GM15510 (cell line): Measurements from ENCODE around the gene NALCN.

Source experiments
- POLR2A ChIP-seq: IDR thresholded peaks from 3 replicates; pipeline ENCODE4 v1.6.1; 2011; ENCODE audit warnings: borderline replicate concordance; ENCODE audit not compliant: insufficient read length; ENCODE audit errors: extremely low read depth

The NALCN gene

GRCh38 chr13:101127741-101128353, 288.5 kb downstream of the NALCN start:
- TF ChIP-seq POLR2A: no peak

- TF ChIP-seq POLR2A: no peak
These were observed 293.3 kb downstream of the NALCN start for GRCh38 chr13:101123028-101123427.

GRCh38 chr13:101121608-101122007, 294.7 kb downstream of the NALCN start:
- no peak for TF ChIP-seq POLR2A

- TF ChIP-seq POLR2A: no peak
These were observed 296.3 kb downstream of the NALCN start for GRCh38 chr13:101120007-101120406.

DNA sequence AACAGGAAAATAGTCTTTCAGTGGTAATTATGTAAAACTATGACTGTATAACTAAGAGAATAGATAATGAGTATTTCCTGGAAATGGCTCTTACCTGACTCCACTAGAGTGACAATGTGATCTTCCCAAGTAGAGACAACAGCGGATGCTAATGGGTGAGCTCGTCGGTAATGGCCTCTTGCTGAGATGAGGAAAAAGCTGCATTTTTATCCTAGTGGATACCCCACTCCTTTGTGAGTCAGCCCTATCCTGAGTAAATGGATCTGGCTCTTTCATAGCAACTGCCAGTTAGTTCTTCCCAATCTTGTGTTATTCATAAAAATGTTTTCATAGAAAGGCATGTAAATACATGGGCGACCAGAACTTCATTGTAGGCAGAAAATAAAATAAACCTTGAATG, 299.5 kb downstream of the NALCN start:
- no peak for TF ChIP-seq POLR2A

- TF ChIP-seq POLR2A: no peak
These were observed 300.0 kb downstream of the NALCN start for GRCh38 chr13:101116341-101116740.

DNA sequence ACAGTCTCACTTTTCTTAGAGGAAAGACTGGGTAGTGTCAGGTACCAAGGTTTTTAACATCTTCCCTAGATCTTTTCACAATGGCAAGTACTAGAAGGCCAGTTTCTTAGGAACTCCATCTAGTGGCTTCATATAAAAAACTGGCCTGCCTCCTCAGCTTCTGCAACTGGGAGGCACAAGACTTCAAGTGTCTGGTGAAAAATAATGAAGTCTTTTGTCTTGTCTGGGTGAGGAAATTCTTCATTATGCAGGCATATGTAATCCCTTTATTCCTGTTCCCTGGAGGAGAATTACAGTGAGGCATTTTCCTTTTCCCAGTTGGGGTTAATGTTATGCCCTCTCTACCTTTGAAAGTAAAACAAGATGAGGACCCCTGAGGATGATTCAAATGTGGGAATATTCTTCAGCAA, 300.5 kb downstream of the NALCN start:
- no peak for TF ChIP-seq POLR2A

DNA sequence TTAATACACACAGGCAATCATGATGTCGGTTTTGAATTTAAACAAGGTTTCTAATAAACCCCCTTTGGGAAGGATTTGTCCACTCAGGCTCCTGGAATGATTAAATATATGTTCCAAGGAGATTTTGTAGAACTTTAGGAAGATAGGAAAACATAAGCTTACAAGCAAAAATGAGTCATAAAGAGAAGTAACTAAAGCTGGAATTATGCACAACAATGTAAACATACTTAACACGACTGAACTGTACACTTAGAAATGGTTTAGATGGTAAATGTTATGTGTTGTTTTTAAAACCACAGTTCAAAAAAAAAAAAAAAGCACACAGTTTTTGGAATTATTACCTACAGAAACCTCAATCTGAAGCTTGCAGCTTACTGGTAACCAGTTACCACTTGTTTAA, 304.4 kb downstream of the NALCN start:
- TF ChIP-seq POLR2A: no peak

- TF ChIP-seq POLR2A: no peak
These were observed 307.3 kb downstream of the NALCN start for GRCh38 chr13:101109005-101109404.

GRCh38 chr13:101098873-101099272, 317.4 kb downstream of the NALCN start:
- no peak for TF ChIP-seq POLR2A

- no peak for TF ChIP-seq POLR2A
These were observed 323.3 kb downstream of the NALCN start for GRCh38 chr13:101092985-101093384.

- TF ChIP-seq POLR2A: no peak
These were observed 326.0 kb downstream of the NALCN start for GRCh38 chr13:101090287-101090686.

DNA sequence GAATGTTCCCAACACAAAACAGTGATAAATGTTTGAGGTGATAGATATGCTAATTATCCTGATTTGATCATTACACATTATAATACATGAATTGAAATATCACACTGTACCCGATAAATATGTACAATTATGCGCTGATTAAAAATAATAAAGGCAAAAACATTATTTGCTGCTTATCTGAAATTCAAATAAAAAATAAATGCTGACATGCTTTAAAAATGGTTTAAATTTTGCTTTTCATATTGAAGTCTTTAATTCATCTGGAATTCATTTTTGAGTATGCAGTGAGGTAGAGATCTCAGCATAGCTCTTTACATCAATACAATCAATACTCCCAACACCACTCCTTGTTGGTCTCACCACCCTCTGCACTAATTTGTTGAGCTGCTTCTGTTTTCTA, 330.8 kb downstream of the NALCN start:
- no peak for TF ChIP-seq POLR2A

DNA sequence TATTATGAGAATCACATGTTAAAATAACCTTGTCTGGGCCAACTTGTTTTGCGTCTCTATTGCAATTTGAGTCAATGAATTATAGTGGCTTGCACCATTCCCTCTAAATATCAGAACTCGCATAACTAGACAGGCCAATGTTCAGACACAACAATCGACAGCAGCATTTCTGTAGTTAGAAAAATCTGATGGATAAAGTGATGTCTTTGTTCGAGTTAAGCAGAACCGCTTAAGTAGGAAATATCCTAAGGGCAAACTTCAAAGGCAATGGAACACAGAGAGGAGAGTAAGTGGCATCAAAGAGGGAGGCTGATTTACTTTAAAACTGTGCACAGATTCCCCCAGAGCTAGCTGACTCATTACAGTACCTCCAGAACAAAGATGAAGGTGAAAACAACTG, 333.9 kb downstream of the NALCN start:
- TF ChIP-seq POLR2A: no peak

GRCh38 chr13:101080616-101081015, 335.7 kb downstream of the NALCN start:
- no peak for TF ChIP-seq POLR2A

DNA sequence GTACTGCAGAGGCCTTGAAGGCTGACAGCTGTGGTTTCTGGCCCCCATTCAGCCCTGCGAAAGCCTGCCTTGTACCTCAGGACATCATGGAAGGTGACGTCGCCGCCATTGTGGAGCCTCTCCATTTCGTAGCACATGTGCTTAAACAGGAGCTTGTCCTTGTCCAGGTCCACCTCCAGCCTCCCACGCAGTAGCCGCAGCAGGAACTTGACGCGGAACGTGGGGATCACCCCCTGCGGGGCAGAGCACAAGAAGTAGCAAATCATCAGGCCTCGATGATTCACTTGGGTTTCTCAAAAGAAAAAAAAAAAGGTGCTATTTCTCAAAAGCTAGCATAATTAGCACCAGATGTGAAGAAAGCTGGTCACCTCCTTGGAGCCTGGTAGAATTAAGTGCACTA, 351.0 kb downstream of the NALCN start:
- TF ChIP-seq POLR2A: no peak

- TF ChIP-seq POLR2A: no peak
These were observed 356.5 kb downstream of the NALCN start for GRCh38 chr13:101059793-101060192.
